A549 treated with DMSO at 1 μM for 4 hours (cell line): ENCODE data around the gene GCSAML. TPM values are rescaled to one million over a fixed set of nuclear protein-coding genes. Genes with fewer than 3 reads are reported as not detected.

Source experiments
- total RNA-seq: library from RNA; stranded (reverse); fragments of 200-300 nt; extraction: Qiagen RNA extraction; gene quantifications from 5 replicates; pipeline ENCODE4 v1.2.3, GENCODE V29; 2022; ENCODE audit warnings: low read depth

GCSAML gene
- not detected in 5 replicates for total RNA-seq

DNA sequence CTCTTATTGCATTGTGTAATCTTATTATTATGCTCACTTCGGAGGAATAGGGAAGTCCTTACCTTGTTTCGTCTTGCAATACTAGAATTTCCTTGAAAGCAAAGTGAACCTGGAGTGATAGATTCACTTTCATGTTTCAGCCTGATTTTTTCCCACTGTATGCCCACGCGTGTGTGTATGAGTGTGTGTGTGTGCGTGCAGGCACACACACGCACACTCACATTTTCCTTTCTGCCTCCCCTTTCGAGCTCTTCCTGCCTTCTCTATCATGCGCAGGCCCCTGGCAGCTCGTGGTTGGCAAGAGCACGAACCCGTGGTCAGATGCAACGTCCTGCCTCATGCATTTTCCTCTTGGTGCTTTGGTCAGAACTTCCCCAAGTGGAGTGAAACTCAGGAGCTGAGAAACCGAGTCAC, at the start of gene GCSAML:
Gene GCSAML (plus strand): TSS at position 366 of the 414 bp plus-strand sequence. CDS start 58 bp downstream, outside the sequence.

DNA sequence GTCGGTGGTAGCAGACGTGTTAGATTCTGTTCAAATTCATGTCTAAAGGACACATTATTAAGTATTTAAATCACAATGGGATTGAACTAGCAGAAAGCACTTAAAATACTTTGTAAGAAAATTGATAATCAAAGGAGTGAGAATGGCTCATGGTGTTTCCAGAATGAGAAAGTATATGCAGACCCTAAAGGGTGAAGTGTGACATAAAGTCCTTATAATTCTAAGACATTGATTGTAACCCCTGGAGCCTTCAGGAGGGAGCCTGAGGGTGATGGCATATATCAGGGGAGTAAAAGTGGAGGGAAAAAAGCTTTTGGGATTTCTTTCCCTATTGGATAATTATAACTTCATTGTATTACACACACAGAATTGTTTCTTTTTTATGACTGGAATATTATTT, 12.6 kb upstream of the GCSAML start, which contains the start of gene OR2C3:
Gene OR2C3 (minus strand): TSS at position 101 of the 400 bp plus-strand sequence. CDS start 3,929 bp downstream, outside the sequence.

DNA sequence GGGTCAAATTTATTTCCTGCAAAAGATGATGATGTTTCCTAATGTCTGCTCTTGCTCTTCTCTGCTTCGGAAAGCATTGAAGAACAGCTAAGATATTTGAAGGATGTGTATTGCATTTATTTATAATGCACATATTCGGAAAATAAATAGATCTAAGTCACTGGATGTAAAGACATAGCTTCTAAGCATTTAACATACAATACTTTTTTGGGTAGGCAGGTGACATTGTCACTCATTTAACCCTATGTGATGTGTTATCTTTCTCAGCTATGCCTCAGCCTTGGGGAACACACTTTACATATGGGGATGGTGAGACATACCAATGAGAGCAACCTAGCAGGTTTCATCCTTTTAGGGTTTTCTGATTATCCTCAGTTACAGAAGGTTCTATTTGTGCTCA, 39.1 kb downstream of the GCSAML start, which contains the start of gene OR2G2:
Gene OR2G2 (plus strand): TSS at position 301 of the 400 bp plus-strand sequence. CDS start 0 bp downstream, at position 301.

DNA sequence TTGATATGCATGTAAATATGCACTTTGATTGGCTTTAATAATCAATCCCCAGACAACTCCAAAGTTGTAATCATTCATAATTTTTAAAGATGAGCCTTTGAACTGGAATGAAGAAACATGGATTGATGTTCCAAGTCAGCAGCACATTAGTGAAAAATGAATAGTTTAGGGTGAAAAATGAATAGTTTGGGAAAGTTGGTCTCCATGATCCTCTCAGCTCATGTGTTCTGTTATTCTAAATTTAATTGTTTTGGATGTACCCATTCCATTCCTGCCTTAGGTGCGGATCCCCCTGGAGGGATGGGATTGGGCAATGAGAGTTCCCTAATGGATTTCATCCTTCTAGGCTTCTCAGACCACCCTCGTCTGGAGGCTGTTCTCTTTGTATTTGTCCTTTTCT, 56.4 kb downstream of the GCSAML start, which contains the start of gene OR2G3:
Gene OR2G3 (plus strand): TSS at position 301 of the 400 bp plus-strand sequence. CDS start 0 bp downstream, at position 301.

Other genes with a start within 250 kb of the GCSAML start
- gene ZNF496, start 217.3 kb upstream of the GCSAML start, total RNA-seq: 17.6 to 20.5 TPM (median 18.1 TPM) in 5 replicates
- gene NLRP3, start 133.0 kb upstream of the GCSAML start, total RNA-seq: not detected in 5 replicates
- not detected in 5 replicates for gene OR2B11, start 91.0 kb upstream of the GCSAML start, total RNA-seq
- not detected in 5 replicates for gene OR2C3, start 12.7 kb upstream of the GCSAML start, total RNA-seq
- not detected in 5 replicates for gene OR2G2, start 39.2 kb downstream of the GCSAML start, total RNA-seq
- not detected in 5 replicates for gene OR2G3, start 56.5 kb downstream of the GCSAML start, total RNA-seq
- gene OR13G1, start 130.6 kb downstream of the GCSAML start, total RNA-seq: not detected in 5 replicates
- gene OR6F1, start 167.5 kb downstream of the GCSAML start, total RNA-seq: not detected in 5 replicates
- gene OR14K1, start 189.5 kb downstream of the GCSAML start, total RNA-seq: not detected in 5 replicates
- gene OR14A2, start 199.0 kb downstream of the GCSAML start, total RNA-seq: not detected in 5 replicates
- gene OR1C1, start 211.4 kb downstream of the GCSAML start, total RNA-seq: not detected in 5 replicates